Endothelial cell of umbilical vein (primary cell): Measurements from ENCODE around the gene HDAC4. TPM values are rescaled to one million over a fixed set of nuclear protein-coding genes. Genes with fewer than 3 reads are reported as not detected.

ENCODE experiments used
- BruUV-seq: library from RNA; stranded (reverse); fragments of 400-500 nt; replicated peaks from 2 replicates; lab custom pipeline; 2021; lab: Mats Ljungman, UMichigan
- CTCF ChIA-PET: fragments of 300-600, 350-600 bp; sonication (Branson Sonifier 250); formaldehyde crosslinking; loops from one replicate; lab custom pipeline; 2021; ENCODE audit warnings: antibody characterized with exemption, inconsistent platforms; lab: Charles Lee
- POLR2A ChIA-PET: fragments of 300-600, 350-600 bp; sonication (Branson Sonifier 250); formaldehyde crosslinking; loops from one replicate; lab custom pipeline; 2021; ENCODE audit warnings: antibody characterized with exemption, inconsistent platforms; lab: Charles Lee
- DNase-seq: peaks from one replicate; pipeline ENCODE4 v3.0.0-alpha.2; 2011; ENCODE audit warnings: low read depth, low spot score
- FAIRE-seq: peaks from 2 replicates; lab custom pipeline; 2011; peaks lifted over from hg19 to GRCh38; lab: Jason Lieb, UNC
- H2AFZ ChIP-seq: 2 replicates; pipeline ENCODE4 v1.6.0; 2012; ENCODE audit warnings: low read depth, low read length, control low read depth, inconsistent platforms
- H3K27ac ChIP-seq: 2 replicates; pipeline ENCODE4 v1.5.1; 2011; ENCODE audit warnings: low read depth, mild to moderate bottlenecking, control low read depth, low read length, moderate library complexity; ENCODE audit not compliant: insufficient read depth
- H3K27me3 ChIP-seq, 2 experiments: 2 replicates each; pipeline versions ENCODE4 v1.6.0 to v1.6.1; 2011; ENCODE audit warnings: low read length in 2 of 2, mixed read lengths in 1 of 2; ENCODE audit not compliant: control insufficient read depth in 2 of 2, insufficient read depth in 2 of 2
- H3K36me3 ChIP-seq, 2 experiments: 2 replicates in 1 of 2; 3 replicates in 1 of 2; pipeline ENCODE4 v1.5.1; 2011; ENCODE audit warnings: low read length in 2 of 2, mild to moderate bottlenecking in 1 of 2, moderate library complexity in 1 of 2; ENCODE audit not compliant: control insufficient read depth in 2 of 2, insufficient read depth in 2 of 2; ENCODE audit errors: extremely low read depth in 1 of 2
- H3K4me1 ChIP-seq: 3 replicates; pipeline ENCODE4 v1.5.1; 2011; ENCODE audit warnings: mild to moderate bottlenecking, low read length; ENCODE audit not compliant: control insufficient read depth, insufficient read depth; ENCODE audit errors: extremely low read depth
- H3K4me2 ChIP-seq: 2 replicates; pipeline ENCODE4 v1.6.1; 2011; ENCODE audit warnings: low read length, control low read depth, mixed read lengths; ENCODE audit not compliant: insufficient read depth
- H3K4me3 ChIP-seq, 3 experiments: fragments of 200-600 bp in 1 of 3; sonication (generic), shearing (Covaris generic) in 1 of 3; replicated peaks in 1 of 3; 2 replicates each; pipeline ENCODE4 v1.5.1; 2011 to 2016; ENCODE audit warnings: control low read depth in 3 of 3, low read length in 3 of 3, mild to moderate bottlenecking in 2 of 3, inconsistent platforms in 1 of 3, low read depth in 1 of 3, moderate library complexity in 1 of 3; ENCODE audit not compliant: insufficient read depth in 1 of 3
- H3K79me2 ChIP-seq: 2 replicates; pipeline ENCODE4 v1.6.0; 2012; ENCODE audit warnings: low read length, inconsistent platforms; ENCODE audit not compliant: control insufficient read depth, insufficient read depth
- H3K9ac ChIP-seq: replicated peaks from 2 replicates; pipeline ENCODE3; 2011; ENCODE audit warnings: low read length, control low read depth; ENCODE audit not compliant: insufficient read depth; ENCODE audit errors: extremely low read depth
- H3K9me1 ChIP-seq: replicated peaks from 3 replicates; pipeline ENCODE4 v1.6.0; 2011; ENCODE audit warnings: mild to moderate bottlenecking, low read length; ENCODE audit not compliant: control insufficient read depth, insufficient read depth; ENCODE audit errors: extremely low read depth
- H3K9me3 ChIP-seq: replicated peaks from 2 replicates; pipeline ENCODE4 v1.5.1; 2012; ENCODE audit warnings: low read length, inconsistent platforms; ENCODE audit not compliant: control insufficient read depth, insufficient read depth
- H4K20me1 ChIP-seq: replicated peaks from 2 replicates; pipeline ENCODE3; 2011; ENCODE audit warnings: mild to moderate bottlenecking, low read length; ENCODE audit not compliant: control insufficient read depth, insufficient read depth; ENCODE audit errors: extremely low read depth
- CTCF ChIP-seq, 2 donors: IDR thresholded peaks; 1 replicate in 1 of 2; 2 replicates in 1 of 2; pipeline ENCODE4 v1.5.1; 2011; ENCODE audit warnings: low read length in 2 of 2, mild to moderate bottlenecking in 2 of 2, moderate library complexity in 2 of 2, control low read depth in 1 of 2, inconsistent platforms in 1 of 2, low read depth in 1 of 2; ENCODE audit not compliant: insufficient read depth in 1 of 2; ENCODE audit errors: extremely low read depth in 1 of 2
- EZH2 ChIP-seq: IDR thresholded peaks from 2 replicates; pipeline ENCODE4 v1.6.1; 2012; ENCODE audit warnings: borderline replicate concordance, low read depth, mild to moderate bottlenecking, moderate library complexity, low read length, inconsistent platforms; ENCODE audit not compliant: severe bottlenecking
- FOS ChIP-seq: IDR thresholded peaks from 2 replicates; pipeline ENCODE4 v1.6.1; 2011; ENCODE audit warnings: mild to moderate bottlenecking, low read length, moderate library complexity, borderline replicate concordance; ENCODE audit not compliant: insufficient read depth
- GATA2 ChIP-seq: IDR thresholded peaks from 2 replicates; pipeline ENCODE4 v1.7.0; 2011; ENCODE audit warnings: low read depth, mild to moderate bottlenecking, moderate library complexity, mixed read lengths, low read length; ENCODE audit not compliant: insufficient read length, insufficient read depth
- JUN ChIP-seq: IDR thresholded peaks from 2 replicates; pipeline ENCODE4 v1.6.1; 2011; ENCODE audit warnings: borderline replicate concordance, low read depth; ENCODE audit not compliant: insufficient read length, insufficient read depth
- MAX ChIP-seq: IDR thresholded peaks from 2 replicates; pipeline ENCODE4 v1.6.1; 2011; ENCODE audit not compliant: insufficient read depth, insufficient read length
- MYC ChIP-seq: IDR thresholded peaks from one replicate; pipeline ENCODE4 v1.6.1; 2011; ENCODE audit warnings: mild to moderate bottlenecking, low read depth, low read length
- POLR2A ChIP-seq: IDR thresholded peaks from 2 replicates; pipeline ENCODE4 v1.6.1; 2012; ENCODE audit warnings: low read depth, mild to moderate bottlenecking, control low read depth, low read length
- POLR2AphosphoS5 ChIP-seq: IDR thresholded peaks from 2 replicates; pipeline ENCODE4 v1.6.1; 2012; ENCODE audit warnings: low read depth, mild to moderate bottlenecking, control low read depth, low read length, moderate library complexity; ENCODE audit not compliant: insufficient read depth
- dilution Hi-C: fragments of 300-500 bp; cut with MboI; formaldehyde crosslinking; loops from one replicate; pipeline ENCODE4 v1.15.0; 2019; ENCODE audit warnings: low sequenced_read_pairs; ENCODE audit not compliant: extremely low pct_ligation_motif_present
- intact Hi-C: fragments of 100-400 bp; cut with micrococcal nuclease; formaldehyde crosslinking; loops from one replicate; pipeline ENCODE4 v1.10.0; 2022
- polyA plus RNA-seq, 4 experiments: library from polyadenylated mRNA; depleted of rRNA in 3 of 4; stranded (reverse) in 3 of 4; unstranded in 1 of 4; fragments of >200 nt; gene quantifications; 2 replicates each; pipeline versions ENCODE4 v1.2.1 to v1.2.3, GENCODE V29; 2011 to 2012; ENCODE audit warnings: missing spikeins in 1 of 4
- total RNA-seq: library from RNA; stranded (reverse); gene quantifications from 2 replicates; pipeline ENCODE4 v1.2.3, GENCODE V29; 2021

HDAC4 gene
- total and polyA plus RNA-seq, 2 donors (not counting 3 experiments of a cell fraction or from before 2014, with no cell fraction given) = 13.4 to 33.0 TPM

GRCh38 chr2:239082425-239082824 lies 318.4 kb downstream of the HDAC4 start:
- H3K4me2 ChIP-seq = no peak overlapping the region
- TF ChIP-seq POLR2A = no peak
- TF ChIP-seq CTCF (IDR thresholded peaks at IDR 0.05; ENCODE audit: extremely low read depth in 1 of 2, insufficient read depth in 1 of 2, low read depth in 1 of 2, low read length in 2 of 2) = no peak
- no peak for TF ChIP-seq GATA2
- no peak for TF ChIP-seq JUN
- no peak for TF ChIP-seq EZH2
- TF ChIP-seq MYC = no peak
- TF ChIP-seq FOS = no peak
- no peak for TF ChIP-seq MAX
- no peak for TF ChIP-seq POLR2AphosphoS5
- no peak overlapping the region for H3K27ac ChIP-seq
- H3K4me1 ChIP-seq = no peaks in the 10 kb centered on the region
- no peak overlapping the region for H3K9ac ChIP-seq
- no peaks in the 10 kb centered on the region for H3K27me3 ChIP-seq
- H3K9me1 ChIP-seq = no peaks in the 10 kb centered on the region
- intact Hi-C loops (no loop called here), dilution Hi-C loops (no loop called here)
- no peak for FAIRE-seq
- no peaks in the 10 kb centered on the region for H3K9me3 ChIP-seq
- no peaks in the 10 kb centered on the region for H4K20me1 ChIP-seq
- H3K36me3 ChIP-seq = no peaks in the 10 kb centered on the region
- H3K79me2 ChIP-seq = no peaks in the 10 kb centered on the region
- ChIA-PET CTCF (no interaction called here), POLR2A (no interaction called here)
- H3K4me3 ChIP-seq = no peak overlapping the region
- no TSS peak for BruUV-seq
- no peak for DNase-seq
- no peak overlapping the region for H2AFZ ChIP-seq
